ENCODE measurements around the gene PAQR7.
A peak's percentile ranks its signal among the peaks of the same experiment; 100 is the strongest.

The PAQR7 gene

DNA sequence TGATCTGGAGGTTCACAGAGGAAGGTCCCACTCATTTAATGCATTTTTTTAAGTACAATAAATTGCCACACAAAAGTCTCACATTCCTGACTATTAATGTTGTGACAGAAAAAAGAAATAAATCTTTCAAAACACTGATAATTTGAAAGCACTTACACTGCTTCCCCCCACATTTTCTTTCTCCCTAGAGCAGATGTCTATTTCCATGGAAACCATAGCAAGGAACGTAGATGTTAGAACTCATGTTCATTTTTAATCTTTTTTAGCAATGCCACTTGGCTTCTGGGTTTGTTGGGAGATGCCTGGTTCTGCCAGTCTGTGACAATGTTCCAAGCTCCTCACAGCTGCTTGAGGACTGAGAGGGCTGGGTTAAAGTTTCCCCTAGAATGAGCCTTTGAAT lies 32.7 kb upstream of the PAQR7 start:
- in situ Hi-C loops (cut with HindIII; ENCODE audit: low sequenced_read_pairs) = no loop called here
- DNase-seq (ENCODE audit: low read depth, low spot score) = no peak

DNA sequence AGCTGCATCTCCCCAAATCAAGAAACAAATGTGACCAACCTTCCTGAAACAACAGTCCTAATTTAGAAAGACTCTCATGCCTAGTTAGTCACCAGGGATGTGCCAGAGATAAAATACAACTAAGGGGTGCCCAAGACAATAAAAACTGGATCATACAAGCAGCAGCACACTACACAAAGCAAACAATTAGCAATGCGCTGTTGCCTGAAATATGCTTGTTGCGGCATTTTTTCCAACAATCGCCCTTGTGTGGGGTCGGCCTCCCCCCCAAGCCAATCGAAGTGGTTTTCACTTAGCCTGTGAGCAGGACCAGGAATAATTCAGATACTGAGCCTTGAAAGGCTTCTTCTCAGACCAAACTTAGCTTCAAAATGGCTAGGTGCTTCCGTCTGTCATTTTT lies 32.1 kb upstream of the PAQR7 start:
- no peak for DNase-seq (ENCODE audit: low read depth, low spot score)
- no peak overlapping the region for H3K4me3 ChIP-seq (ENCODE audit: low read depth, low read length)
- TF ChIP-seq, protein P1, sequence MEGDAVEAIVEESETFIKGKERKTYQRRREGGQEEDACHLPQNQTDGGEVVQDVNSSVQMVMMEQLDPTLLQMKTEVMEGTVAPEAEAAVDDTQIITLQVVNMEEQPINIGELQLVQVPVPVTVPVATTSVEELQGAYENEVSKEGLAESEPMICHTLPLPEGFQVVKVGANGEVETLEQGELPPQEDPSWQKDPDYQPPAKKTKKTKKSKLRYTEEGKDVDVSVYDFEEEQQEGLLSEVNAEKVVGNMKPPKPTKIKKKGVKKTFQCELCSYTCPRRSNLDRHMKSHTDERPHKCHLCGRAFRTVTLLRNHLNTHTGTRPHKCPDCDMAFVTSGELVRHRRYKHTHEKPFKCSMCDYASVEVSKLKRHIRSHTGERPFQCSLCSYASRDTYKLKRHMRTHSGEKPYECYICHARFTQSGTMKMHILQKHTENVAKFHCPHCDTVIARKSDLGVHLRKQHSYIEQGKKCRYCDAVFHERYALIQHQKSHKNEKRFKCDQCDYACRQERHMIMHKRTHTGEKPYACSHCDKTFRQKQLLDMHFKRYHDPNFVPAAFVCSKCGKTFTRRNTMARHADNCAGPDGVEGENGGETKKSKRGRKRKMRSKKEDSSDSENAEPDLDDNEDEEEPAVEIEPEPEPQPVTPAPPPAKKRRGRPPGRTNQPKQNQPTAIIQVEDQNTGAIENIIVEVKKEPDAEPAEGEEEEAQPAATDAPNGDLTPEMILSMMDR (IDR thresholded peaks at IDR 0.05; ENCODE audit: low read depth, low read length) = no peak
- in situ Hi-C loops (cut with HindIII; ENCODE audit: low sequenced_read_pairs) = no loop called here

More for the DNA sequence above, 32.7 kb upstream of the PAQR7 start:
- no peak overlapping the region for H3K4me3 ChIP-seq (ENCODE audit: low read depth, low read length)
- TF ChIP-seq, protein P1 (IDR thresholded peaks at IDR 0.05; ENCODE audit: low read depth, low read length) = no peak

DNA sequence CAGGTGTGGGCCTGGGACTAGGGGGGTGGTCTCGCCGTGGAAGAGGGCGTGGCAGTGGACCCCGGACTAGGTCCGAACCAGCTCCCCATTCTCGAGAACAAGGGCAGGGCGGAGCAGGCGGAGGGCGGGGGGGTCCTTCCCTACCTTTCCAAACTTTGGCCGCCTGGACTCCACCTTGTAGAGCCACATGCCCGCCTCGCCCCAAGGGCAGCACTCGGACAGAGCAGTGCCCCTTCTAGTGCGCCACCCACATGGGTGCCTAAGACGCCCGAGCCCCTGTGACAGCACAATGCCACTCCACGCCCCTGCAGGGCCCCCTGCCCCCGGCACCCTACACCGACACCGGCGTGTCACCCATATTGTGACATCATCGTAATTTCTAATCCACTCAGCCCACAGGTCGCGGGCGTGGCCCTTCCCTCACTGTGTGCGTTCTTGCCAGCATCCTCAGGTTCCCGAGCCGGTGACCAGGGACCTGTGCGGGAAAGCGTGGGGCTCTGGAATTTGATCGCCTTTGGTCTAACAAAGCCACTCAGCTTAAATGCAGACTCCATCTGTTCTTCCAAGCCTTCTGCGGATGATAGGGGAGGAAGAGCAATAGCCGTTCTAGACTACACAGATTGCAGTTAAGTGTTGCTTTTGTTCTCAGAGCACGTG lies 31.3 kb upstream of the PAQR7 start:
- H3K4me3 ChIP-seq (ENCODE audit: low read depth, low read length) = peak overlapping the region; percentile 63
- TF ChIP-seq, protein P1 (IDR thresholded peaks at IDR 0.05; ENCODE audit: low read depth, low read length) = no peak
- DNase-seq (ENCODE audit: low read depth, low spot score) = no peak
- in situ Hi-C loops (cut with HindIII; ENCODE audit: low sequenced_read_pairs) = no loop called here

DNA sequence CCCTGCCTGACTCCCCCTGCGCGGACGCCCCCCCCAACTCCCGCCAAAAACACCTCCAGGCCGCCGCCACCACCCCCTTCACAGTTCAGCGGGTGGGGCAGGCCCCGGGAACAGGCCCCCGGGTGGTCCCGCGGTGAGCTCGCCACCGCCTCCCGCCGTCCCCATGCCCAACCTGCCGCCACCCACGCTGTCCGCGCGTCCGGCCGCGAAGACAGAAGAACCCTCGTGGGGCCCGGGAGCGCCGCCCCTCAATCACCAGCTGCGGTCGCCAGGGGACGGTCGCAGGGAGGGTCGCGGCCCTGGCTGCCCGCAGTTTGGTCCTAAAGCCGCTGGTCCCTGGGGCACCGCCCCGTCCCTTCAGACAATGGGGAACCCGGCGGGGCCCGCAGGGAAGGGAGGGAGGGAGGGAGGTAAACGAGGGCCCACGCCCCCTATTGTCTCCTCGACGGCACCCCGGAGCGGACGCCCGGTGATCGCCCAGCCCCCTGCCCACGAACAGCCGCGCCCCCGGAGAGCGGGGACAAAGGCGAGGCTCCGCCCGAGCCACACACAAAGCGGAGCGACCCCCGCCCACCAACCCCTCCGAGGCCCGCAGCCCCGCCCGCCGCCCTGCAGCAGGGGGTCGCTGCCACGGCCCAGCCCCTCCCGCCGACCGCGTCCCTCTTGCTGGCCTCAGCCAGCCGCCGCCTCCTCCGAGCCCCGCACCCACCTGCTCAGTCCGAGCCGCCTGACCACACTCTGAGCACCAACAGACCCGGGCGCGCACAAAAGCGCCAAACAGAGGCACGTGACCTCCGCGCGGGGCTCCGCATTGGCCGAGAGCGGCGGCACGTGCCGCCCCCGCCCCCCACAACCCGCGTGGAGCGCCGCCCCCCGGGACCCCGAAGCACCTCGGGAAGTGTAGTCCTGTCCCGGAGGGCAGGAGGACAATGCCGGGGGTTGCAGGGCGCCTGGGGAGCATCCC lies 30.5 kb upstream of the PAQR7 start, which contains the start of gene STMN1:
Gene STMN1 (minus strand): TSS at position 740 of the 964 bp plus-strand sequence. CDS start 1,743 bp downstream, outside the sequence.
- in situ Hi-C loops (cut with HindIII; ENCODE audit: low sequenced_read_pairs) = no loop called here
- peak within 1 kb of the TSS; percentile 63 for H3K4me3 ChIP-seq (ENCODE audit: low read depth, low read length)
- DNase-seq (ENCODE audit: low read depth, low spot score) = peak; percentile 93
- TF ChIP-seq, protein P1 (IDR thresholded peaks at IDR 0.05; ENCODE audit: low read depth, low read length) = no peak

DNA sequence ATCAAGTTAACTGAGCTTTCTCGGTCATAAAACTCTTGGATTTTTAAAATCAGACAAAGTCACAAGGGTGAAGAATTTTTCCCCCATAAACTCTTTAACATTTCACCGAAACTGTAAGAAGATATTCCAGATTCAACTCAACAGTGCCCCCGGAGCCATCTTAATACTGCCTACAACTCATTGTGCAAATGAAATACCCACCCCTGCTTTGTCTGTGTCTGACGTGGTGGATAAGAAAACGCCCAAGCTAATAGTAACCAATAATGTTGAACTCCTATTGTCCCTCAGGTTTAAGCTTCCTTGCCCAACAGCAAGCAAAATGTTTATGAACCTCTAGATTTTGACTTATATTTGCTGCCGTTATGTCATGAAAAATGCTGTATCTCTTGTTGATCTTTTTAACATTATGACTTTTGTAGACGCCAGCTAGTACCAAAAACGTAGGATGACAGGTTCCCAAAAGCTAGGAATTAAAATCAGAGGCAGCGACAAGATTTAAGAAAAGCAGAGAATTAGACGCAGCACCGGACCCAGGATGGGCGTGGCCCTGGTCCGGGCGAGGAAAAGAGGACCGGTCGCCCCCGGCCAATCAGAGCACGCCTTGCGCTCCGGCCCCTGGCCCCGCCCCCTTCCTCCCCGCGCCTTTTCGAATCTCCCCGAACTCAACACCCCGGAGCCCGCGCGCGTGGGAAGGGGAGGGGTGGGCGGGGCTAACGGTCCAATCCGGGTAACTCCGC lies 29.6 kb upstream of the PAQR7 start:
- H3K4me3 ChIP-seq (ENCODE audit: low read depth, low read length) = peak overlapping the region; percentile 63
- TF ChIP-seq, protein P1 (IDR thresholded peaks at IDR 0.05; ENCODE audit: low read depth, low read length) = peak; percentile 28
- DNase-seq (ENCODE audit: low read depth, low spot score) = peak; percentile 95
- in situ Hi-C loops (cut with HindIII; ENCODE audit: low sequenced_read_pairs) = no loop called here

DNA sequence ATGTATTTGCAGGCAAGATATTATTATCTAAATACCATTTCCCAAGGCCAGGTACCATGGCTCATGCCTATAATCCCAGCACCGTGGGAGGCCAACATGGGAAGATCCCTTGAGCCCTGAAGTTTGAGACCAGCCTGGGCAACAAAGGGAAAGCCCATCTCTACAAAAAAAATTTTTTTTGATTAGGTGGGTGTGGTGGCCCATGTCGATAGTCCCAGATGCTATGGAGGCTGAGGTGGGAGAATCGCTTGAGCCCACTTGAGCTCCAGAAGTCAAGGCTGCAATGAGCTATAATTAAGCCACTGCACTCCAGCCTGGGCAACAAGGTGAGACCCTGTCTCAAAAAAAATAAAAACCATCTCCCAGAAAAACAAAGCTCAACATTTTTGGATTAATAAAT lies 28.5 kb upstream of the PAQR7 start:
- TF ChIP-seq, protein P1 (IDR thresholded peaks at IDR 0.05; ENCODE audit: low read depth, low read length) = no peak
- in situ Hi-C loops (cut with HindIII; ENCODE audit: low sequenced_read_pairs) = no loop called here
- H3K4me3 ChIP-seq (ENCODE audit: low read depth, low read length) = peak overlapping the region; percentile 63
- DNase-seq (ENCODE audit: low read depth, low spot score) = no peak

All from astrocyte of the spinal cord (primary cell).